Stimulated activated CD8-positive, alpha-beta memory T cell treated with anti-CD3 and anti-CD28 coated beads, Interleukin-12 subunit alpha, Interleukin-12 subunit beta, amount 100 ng/mL, for 4 hours (primary cell): ENCODE measurements around the gene B4GALT5.
"Not testable (repeated sequence)": the region's sequence is repeated elsewhere in the genome, so short reads cannot be mapped to it uniquely, and the experiment has no call there.

Experiments
- DNase-seq: peaks from one replicate; pipeline ENCODE4 v3.0.0-alpha.2; 2020; ENCODE audit warnings: low read depth

Gene B4GALT5

DNA sequence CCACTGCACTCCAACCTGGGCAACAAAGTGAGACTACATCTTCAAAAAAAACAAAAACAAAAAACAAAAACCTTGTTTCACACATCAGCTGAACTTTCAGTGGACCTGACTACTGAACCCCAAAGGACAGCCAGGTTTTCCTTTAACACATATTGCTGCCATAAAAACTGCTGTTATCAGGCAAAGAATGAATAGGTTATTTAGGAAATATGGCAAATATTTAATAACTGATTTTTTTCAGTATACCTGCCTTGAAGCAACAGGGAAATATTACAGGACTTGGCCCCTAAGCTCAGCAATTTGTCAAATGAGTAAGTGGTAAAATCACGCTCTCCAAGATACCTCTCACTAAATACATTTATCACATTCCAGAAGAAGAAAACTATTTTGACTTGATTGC lies 34.0 kb downstream of the B4GALT5 start:
- no peak for DNase-seq

DNA sequence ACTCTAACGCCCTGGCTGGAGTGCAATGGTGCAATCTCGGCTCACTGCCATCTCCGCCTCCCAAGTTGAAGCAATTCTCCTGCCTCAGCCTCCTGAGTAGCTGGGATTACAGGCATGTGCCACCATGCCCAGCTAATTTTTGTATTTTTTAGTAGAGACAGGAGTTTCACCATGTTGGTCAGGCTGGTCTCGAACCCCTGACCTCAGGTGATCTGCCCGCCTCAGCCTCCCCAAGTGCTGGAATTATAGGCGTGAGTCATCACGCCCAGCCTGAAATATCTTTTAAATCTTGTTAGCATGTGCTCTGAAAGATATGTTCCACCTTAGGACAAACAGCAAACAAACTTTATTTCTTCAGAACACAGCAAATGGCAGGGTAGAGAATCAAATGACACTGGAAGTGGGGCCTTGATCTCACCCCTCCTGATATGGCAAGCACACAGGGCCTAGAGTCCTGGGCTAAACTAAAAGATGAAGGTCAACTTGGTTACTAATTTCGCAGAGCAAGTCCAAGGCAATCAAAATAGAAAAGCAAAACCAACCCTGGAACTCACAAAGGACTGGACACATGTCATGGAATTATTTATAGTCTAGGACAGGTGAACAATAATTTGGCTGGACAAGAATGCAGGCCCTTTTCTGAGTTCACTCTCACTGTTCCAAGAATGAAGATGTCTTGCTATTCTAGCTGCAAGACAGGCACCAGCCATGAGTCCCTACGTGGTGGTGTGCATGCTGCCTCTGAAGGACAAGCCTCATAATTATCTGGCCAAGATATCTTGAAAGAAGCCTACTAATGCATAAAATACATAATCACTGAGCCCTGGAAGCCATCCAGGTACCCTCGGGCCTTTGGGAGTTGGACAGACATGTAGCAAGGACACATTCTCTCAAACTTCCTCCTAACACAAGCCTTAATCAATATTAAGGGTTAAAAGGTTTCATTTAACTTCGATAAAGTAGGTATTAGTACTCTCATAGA lies 35.6 kb downstream of the B4GALT5 start:
- DNase-seq = no peak

DNA sequence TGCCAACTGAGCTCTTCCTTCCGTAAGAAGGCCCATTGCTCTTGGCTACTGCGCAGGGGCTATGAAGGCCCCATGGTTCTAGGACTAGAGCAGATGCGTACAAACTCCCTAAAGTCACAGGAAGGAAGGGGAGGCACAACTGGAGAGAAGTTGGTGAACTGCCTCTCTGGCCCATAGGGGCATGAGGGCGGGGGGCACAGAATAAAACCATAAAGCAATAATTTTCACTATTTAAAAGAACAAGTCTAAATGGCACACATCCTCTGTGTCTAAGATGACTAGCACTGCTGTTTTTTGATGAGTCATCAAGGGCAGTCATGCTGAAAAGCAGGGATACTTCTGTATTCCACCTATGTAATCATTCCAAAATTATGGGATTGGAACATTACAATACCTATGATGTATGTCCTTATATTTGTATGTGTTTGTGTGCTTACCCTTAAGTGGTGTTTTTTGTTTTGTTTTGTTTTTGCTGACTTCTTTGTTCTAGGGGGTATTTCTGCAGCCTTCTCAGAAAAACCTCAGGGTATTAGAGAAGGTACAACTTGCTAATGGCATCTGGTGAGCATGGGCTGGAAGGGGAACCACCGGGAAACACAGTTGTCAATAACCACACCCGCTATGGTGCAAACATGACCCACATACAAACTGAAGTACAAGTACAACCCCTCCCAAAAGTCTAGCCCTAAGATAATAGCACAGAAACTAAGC lies 36.9 kb downstream of the B4GALT5 start:
- DNase-seq = no peak

DNA sequence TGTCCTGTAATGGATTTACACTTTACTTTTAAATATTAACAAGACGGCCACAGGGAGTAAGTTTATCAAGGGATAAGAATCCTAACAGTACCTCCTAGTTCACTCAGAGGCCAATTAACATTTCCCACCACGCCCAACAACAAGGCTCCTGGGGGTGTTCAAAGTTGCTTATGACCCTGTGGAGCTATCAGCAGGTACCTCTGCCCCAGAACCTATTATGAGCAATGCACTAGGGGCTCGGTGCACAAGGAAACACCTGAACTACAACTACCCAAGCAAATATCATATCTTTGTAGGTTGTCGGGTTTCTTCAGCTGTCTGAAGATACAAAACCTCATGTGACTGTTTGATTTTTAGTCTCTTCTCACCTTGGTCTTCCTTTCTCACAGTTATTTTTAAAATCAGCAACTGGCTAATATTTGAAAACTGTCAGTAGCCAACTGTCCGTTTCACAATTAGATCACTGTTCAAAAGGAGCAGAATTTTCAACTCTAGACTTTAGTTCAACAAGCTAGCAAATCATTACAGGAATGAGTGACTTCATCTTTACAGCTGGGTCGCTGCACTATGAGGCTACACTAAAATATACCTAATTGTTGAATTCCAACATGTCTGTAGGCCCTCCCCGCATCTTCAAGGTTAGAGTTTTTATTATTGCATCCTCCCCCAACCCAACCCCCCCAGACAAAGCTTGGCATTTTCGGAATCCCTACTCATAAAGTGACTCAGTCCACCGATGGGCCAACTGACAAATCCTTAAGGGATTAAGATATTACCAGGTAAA lies 38.1 kb downstream of the B4GALT5 start:
- no peak for DNase-seq

DNA sequence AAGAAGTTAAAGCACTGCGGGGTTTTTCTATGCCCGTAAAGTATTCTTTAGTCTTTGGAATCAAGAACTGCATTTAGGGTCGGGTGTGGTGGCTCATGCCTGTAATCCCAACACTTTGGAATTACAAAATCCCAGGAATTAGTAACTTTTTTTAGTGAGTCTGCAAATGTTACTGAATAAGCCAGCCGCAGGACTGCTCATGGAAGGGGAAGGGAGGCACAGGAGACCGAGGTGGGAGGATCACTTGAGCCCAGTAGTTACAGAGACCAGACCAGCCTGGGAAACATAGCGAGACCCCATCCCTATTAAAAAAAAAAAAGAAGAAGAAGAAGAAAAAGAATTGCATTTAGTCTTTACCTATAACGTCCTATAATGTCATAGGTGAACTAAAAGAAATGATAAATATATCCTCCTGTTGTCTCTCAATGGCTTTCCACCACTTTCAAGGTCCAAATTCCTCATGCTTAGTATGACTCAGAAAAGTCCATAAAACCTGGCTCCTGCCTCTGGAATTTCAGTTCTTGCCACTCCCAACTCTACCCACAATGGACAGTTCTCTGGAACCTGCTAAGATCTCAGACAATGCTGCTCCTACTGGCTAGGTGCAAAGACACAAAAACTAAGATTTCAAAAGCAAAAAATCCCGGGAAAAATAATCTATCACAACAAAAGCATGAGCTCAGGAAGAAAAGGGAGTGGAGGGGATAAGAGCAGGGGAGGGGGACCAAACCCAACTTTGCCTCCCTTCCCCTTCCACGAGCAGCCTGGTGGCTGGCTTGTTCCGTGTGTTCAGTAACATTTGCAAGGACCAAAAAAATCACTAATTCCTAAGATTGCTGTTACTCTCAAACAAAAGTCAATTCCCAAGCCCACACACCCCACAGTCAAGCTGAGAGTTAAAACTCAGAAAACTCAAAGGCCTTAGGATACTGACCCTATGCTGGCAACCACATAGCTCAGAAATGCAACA lies 39.0 kb downstream of the B4GALT5 start:
- DNase-seq = no peak

DNA sequence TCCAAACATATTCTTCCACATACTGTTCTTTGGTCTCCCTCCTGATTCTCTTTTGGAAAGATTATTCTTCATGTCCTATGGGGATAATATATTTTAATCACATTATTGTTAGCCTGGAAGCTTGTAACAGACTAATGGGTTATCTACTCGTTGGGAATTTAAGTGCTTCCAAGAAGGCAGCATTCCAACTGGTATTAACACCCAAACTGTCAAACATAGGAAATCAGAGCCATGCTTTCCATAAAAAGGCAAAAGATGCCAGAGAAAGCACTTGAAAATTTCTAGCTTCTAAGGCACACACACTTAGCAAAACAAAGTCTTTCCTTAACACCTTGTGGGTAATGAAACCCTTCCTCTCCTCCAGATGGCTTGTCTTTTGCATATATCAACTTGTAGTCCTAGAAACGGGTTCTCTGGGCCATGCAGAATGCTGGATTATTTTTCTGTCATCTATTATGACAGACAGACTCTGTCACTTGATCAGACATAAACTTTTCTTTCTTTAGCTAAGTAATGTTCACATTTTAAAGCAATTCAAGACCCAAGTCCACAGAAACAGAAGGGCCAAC lies 41.5 kb downstream of the B4GALT5 start:
- no peak for DNase-seq

DNA sequence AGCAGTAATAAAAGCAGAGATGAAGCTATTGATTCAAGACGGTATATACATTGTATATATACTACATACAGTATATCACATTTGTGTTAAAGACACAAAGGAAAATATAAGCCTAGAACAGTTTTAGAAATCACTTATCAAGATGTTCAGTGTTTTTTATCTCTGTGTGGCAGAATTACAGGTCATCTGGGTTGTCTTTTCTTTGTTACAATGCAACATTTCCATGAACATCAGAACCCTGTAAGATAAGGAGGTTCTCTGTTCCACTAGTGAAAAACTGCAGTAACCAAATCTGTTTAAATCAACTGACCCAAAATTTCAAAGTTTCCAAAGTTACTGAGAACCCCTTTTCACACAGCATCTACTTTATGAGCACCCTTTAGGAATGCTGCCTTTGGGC lies 42.2 kb downstream of the B4GALT5 start:
- DNase-seq = no peak

DNA sequence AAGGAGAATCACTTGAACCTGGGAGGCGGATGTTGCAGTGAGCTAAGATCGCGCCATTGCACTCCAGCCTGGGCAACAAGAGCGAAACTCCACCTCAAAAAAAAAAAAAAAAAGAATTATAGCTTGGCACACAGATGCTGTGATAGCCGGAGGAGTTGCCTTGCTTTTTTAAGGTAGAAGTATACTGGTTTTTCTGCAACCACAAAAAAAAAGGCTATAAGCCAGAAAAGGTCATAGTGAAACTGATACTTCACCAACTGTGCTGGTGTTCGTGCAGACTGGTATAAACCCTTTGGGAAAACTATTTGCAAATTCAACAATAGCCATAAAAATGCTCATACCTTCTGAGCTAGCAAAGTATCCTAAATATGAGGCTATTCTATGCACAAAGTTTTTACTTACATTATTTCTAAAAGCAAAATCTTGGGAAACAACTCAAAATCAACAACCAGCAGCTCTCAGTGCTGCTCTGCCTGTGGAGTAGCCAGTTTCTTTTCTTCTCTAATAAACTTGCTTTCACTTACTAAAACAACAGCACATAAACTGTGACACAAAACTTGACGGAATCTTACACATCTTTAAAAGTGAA lies 44.0 kb downstream of the B4GALT5 start:
- DNase-seq = no peak

DNA sequence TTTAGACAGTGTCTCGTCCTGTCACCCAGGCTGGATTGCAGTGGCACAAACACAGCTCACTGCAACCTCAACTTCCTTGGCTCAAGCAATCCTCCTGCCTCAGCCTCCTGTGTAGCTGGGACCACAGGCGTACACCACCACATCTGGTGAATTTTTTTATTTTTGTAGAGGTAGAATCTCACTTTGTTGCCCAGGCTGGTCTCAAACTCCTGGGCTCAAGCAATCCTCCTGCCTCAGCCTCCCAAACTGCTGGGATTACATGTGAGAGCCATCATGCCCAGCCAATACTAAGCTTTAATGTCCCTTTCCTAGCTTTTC lies 44.8 kb downstream of the B4GALT5 start:
- DNase-seq = not testable (repeated sequence)

DNA sequence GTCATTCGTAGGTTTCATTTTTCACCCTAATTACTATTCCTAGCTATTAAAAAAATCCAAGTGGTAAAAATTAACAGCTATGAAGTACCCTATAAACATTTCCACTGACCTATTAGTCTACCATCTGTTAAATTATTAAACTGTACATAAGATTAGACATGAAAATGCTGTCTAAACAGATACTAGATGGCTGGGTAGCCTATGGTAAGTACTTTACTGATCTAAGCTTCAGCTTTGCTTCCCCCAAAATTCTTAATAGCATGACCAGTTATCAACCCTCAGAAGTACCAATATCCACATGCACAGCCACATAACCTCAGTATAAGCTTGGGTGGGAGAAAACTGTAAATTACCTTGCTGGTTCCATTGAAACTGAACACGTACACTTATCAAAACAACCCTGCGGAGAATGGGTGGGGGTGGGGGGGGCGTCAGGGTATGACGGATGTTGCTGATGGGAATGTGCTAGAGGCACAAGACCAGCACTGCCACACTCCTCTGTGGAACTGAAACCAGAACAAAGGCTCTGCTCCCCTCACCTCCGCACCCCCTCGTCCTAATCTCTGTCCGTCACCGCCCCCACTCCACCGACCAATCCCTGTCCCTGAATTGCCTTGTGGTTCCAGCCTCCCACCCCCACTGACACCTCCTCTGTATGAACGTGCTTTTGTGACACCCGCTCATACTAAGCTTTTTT lies 45.3 kb downstream of the B4GALT5 start:
- DNase-seq = peak; percentile 63

DNA sequence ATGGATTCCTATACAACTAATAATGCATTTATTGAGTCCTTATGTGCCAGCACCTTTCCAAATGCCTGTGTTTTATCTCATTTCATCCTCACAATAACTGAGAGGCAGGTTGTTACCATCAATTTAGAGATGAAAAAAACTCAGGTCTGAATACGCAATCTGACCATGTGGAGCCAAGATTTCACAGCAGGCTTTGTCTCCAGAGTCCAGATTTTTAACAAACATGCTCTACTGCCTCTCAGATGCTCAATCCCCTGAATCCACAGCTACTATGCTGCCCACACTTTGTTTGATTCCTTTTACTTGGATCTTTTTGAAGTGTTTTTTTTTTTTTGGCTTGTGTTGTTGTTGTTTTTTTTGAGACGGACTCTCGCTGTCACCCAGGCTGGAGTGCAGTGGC lies 46.8 kb downstream of the B4GALT5 start:
- no peak for DNase-seq

DNA sequence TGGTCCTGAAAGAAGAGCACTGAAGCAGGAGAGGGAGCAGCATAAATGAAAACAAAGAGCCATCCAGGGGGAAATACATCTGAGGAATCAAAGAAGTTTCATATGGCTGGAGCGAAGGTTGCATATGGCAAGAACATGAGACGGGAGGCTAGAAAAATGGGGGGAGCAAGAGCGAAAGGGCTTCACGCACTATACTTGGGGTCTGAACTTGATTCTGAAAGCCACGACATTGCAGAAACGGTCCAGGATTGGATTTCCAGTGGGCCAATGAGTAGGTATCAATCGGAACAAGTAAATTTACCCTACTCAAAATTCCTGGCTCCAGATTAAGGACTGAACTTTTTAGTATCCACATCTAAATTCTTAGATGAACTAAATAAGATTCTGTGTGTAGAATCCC lies 47.9 kb downstream of the B4GALT5 start:
- no peak for DNase-seq

DNA sequence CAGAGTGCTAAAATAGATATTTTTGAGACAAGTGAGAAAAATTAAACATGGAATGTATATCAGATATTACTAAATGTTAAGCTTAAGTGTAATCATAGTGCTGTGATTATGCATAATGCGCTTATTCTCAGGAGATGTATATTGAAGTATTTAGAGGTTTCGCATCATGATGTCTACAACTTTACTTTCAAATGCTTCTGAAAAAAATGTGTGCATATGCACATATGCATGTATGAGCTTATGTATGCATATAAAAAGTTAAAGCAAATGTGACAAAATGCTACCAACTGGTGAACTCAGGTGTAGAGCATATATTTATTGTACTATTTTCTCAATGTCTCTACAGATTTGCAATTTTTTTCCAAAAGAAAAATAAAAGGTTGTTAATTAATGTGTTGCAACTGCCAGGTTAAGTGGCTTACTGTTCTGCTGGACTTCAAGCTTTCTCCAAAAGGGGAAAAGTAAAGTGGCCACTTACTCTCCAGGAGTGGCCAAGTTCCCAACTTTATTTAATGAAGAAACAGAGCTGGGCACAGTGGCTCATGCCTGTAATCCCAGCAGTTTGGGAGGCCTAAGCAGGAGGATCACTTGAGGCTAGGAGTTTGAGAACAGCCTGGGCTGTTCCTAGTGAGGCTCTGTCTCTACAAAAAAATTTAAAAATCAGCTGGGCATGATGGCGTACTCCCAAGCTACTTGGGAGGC lies 48.9 kb downstream of the B4GALT5 start:
- DNase-seq = no peak

DNA sequence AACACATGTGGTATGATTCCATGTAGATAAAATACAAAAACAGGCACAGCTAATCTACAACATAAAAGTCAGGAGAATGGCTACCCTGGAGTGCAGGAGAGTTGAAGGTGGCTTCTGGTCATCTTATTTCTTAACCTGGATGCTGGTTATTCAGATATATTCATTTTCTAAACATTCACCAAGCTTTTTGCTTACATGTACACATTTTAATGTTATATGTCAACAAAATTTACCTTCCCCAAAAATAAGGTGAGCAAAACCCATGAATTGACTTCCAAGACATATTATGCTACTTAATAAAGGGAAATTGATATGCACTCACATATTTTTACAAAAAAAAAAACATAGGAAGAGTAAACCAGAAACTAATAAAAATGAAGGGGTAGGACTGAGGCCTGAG lies 50.6 kb downstream of the B4GALT5 start:
- no peak for DNase-seq

DNA sequence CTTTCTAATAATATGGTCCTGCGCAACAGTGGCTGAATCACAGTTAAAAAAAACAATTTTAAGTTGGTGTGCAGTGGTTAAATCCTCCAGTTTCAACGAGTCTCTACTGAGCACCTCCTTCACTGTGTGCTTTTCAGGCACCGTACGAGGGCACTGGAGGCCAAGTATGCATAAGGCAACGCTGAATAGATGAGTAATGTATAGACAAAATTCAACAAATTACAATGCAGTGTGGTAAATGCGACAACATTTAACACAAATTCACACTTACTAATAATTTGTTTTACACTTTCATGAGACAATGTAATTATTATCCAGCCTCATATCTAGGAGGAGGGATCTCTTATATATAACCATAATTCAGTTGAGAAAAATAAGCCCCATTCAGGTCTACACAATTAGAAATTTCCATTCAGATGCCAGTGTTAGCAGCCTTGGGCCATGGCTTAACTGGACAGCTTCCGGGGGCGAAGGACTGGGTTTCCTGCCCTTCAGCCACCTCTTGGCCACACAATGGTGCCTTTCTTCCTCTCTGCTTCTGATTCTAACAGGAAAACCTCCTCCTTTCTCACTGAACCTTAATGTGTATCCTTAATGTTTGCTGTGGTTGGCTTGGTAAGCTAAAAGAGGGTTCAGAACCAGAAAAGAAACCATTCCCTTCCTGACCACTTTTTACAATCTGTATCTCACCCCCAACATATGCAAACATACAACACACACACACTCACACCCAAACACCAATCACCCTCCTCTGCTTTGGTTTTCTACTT lies 51.9 kb downstream of the B4GALT5 start:
- DNase-seq = no peak

DNA sequence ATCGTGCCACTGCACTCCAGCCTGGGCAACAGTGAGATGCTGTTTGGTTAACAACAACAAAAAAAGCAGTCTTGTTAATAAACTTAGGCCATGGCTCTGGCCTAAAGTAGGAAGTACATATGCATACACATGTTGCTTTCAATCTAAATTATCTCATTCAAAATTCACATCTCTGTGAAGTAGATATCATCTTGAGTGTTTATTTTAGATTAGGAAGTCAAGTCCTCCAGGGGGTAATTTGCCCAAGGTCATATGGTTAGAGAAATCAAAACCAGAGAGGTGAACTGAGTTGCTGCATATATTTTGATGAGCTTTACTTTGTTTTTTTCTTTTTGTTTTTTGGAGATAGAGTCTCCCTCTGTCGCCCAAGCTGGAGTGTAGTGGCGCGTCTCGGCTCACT lies 52.8 kb downstream of the B4GALT5 start:
- DNase-seq = no peak

DNA sequence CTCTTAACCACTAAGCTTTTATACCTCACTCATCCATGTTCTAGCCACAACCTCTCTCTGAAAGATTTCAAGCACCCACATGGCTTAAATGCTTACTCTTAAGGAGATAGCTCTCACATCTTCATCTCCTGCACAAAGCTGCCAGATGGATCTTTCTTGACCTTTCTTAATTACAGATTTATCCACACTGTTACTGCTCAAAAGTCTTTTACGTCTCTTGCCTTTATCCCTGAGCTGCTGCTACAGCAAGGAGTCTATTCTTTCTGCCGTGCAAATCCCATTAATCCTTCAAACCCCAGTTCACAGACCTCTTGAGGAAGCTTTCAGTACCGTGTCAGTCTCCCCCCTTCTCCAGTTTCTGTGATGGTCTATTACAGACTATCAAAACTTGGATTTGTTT lies 54.6 kb downstream of the B4GALT5 start:
- DNase-seq = no peak

DNA sequence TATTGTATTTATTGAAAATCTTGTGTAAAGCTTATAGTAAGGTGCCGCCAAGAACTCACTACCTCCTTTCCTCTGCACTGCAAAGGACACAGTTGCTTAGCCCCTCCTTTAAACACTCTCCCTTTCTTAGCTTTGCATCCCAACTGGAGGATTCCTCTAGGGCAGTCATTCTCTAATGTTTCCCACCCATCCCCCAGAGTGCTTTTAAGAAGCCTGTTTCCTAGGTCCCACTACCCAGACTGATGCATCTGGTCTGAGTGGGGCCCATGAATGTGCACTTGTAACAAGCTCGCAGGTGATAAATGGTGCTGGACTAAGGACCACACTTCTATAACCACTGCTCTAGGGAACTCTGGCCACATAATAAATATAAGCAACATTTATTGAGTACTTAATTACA lies 55.2 kb downstream of the B4GALT5 start:
- no peak for DNase-seq
